ENCODE results near the gene ARL14. TPM values are rescaled to one million over a fixed set of nuclear protein-coding genes. Genes with fewer than 3 reads are reported as not detected.

The ARL14 gene
- total and polyA plus RNA-seq, 9 donors = not detected

- Histone ChIP-seq H3K36me3 (no peaks in the 10 kb centered on the region), H3K4me1 (ENCODE audit: insufficient read depth) (no peaks in the 10 kb centered on the region), H3K27me3 (no peaks in the 10 kb centered on the region), H3K27ac (no peak overlapping the region), H3K4me3 (no peak overlapping the region), H3K9me3 (no peaks in the 10 kb centered on the region)
- no peak for DNase-seq
- intact Hi-C loops (cut with DNase I) = no loop called here
- no peak for TF ChIP-seq EP300 (IDR thresholded peaks at IDR 0.05)
- TF ChIP-seq POLR2A (IDR thresholded peaks at IDR 0.05) = no peak
- TF ChIP-seq CTCF (IDR thresholded peaks at IDR 0.05) = no peak
- 63 to 77% (median 72%) methylated on average over 4 of the region's 4 CpGs for WGBS, 3 donors
Measured at GRCh38 chr3:160677459-160677881, 510 bp downstream of the ARL14 start.

- TF ChIP-seq POLR2A (IDR thresholded peaks at IDR 0.05) (no peak), CTCF (IDR thresholded peaks at IDR 0.05) (no peak), EP300 (IDR thresholded peaks at IDR 0.05) (no peak)
- DNase-seq = no peak
- Histone ChIP-seq H3K27ac (no peak overlapping the region), H3K4me1 (ENCODE audit: insufficient read depth) (no peaks in the 10 kb centered on the region), H3K36me3 (no peaks in the 10 kb centered on the region), H3K4me3 (no peak overlapping the region), H3K27me3 (no peaks in the 10 kb centered on the region), H3K9me3 (no peaks in the 10 kb centered on the region)
- 16 to 23% (median 19%) methylated on average over 5 of the region's 5 CpGs for WGBS, 3 donors
- intact Hi-C loops (cut with DNase I) = no loop called here
Measured at GRCh38 chr3:160678292-160678842, 1.4 kb downstream of the ARL14 start.

GRCh38 chr3:160684368-160684740 lies 7.4 kb downstream of the ARL14 start:
- 85 to 95% (median 92%) methylated on average over 2 of the region's 2 CpGs for WGBS, 3 donors
- Histone ChIP-seq H3K27ac (no peak overlapping the region), H3K4me1 (ENCODE audit: insufficient read depth) (no peaks in the 10 kb centered on the region), H3K4me3 (no peak overlapping the region), H3K36me3 (no peaks in the 10 kb centered on the region), H3K9me3 (no peaks in the 10 kb centered on the region), H3K27me3 (no peaks in the 10 kb centered on the region)
- no peak for DNase-seq
- no peak for TF ChIP-seq CTCF (IDR thresholded peaks at IDR 0.05)
- no peak for TF ChIP-seq POLR2A (IDR thresholded peaks at IDR 0.05)
- TF ChIP-seq EP300 (IDR thresholded peaks at IDR 0.05) = no peak
- intact Hi-C loops (cut with DNase I) = no loop called here

- Histone ChIP-seq H3K36me3 (no peaks in the 10 kb centered on the region), H3K4me1 (ENCODE audit: insufficient read depth) (no peaks in the 10 kb centered on the region), H3K9me3 (no peaks in the 10 kb centered on the region), H3K4me3 (no peak overlapping the region), H3K27ac (no peak overlapping the region), H3K27me3 (no peaks in the 10 kb centered on the region)
- intact Hi-C loops (cut with DNase I) = no loop called here
- no peak for TF ChIP-seq EP300 (IDR thresholded peaks at IDR 0.05)
- no peak for TF ChIP-seq CTCF (IDR thresholded peaks at IDR 0.05)
- TF ChIP-seq POLR2A (IDR thresholded peaks at IDR 0.05) = no peak
- no peak for DNase-seq
- 43 to 58% (median 52%) methylated on average over 1 of the region's 1 CpG for WGBS, 3 donors
Measured at GRCh38 chr3:160685144-160685766, 8.3 kb downstream of the ARL14 start.

All from ovary (tissue), 9 donors.